Thyroid gland (tissue), 4 donors: ENCODE data around the gene ZG16B. TPM values are rescaled to one million over a fixed set of nuclear protein-coding genes. Genes with fewer than 3 reads are reported as not detected.

Experiments used
- DNase-seq, 2 donors: peaks; one replicate each; pipeline ENCODE4 v3.0.0-alpha.2; 2019
- H3K27ac ChIP-seq, 3 donors: fragments of 200-600 bp; sonication (generic); 1 replicate in 2 of 3; 2 replicates in 1 of 3; pipeline ENCODE4 v1.5.1; 2016 to 2019; ENCODE audit warnings: mild to moderate bottlenecking in 1 of 3, moderate library complexity in 1 of 3
- H3K27me3 ChIP-seq: fragments of 200-600 bp; sonication (generic); one replicate; pipeline ENCODE4 v1.5.1; 2019
- H3K36me3 ChIP-seq, 2 donors: fragments of 200-600 bp; sonication (generic); one replicate each; pipeline ENCODE4 v1.5.1; 2016 to 2019
- H3K4me1 ChIP-seq, 2 donors: fragments of 200-600 bp; sonication (generic); one replicate each; pipeline ENCODE4 v1.5.1; 2017 to 2019
- H3K4me3 ChIP-seq, 3 donors: fragments of 200-600 bp; sonication (generic); replicated peaks in 1 of 3; 1 replicate in 2 of 3; 2 replicates in 1 of 3; pipeline ENCODE4 v1.5.1; 2016; ENCODE audit warnings: mild to moderate bottlenecking in 1 of 3
- H3K9me3 ChIP-seq: fragments of 200-600 bp; sonication (generic); one replicate; pipeline ENCODE4 v1.5.1; 2017
- CTCF ChIP-seq, 6 experiments: fragments of 200-600 bp in 3 of 6; fragments of 450-650 bp in 3 of 6; sonication (generic) in 3 of 6; IDR thresholded peaks; one replicate each; pipeline ENCODE4 v1.5.1; 2016 to 2019; ENCODE audit warnings: antibody characterized with exemption in 6 of 6, mild to moderate bottlenecking in 2 of 6, inconsistent platforms in 1 of 6, moderate library complexity in 1 of 6
- POLR2A ChIP-seq, 2 donors: fragments of 450-650 bp; IDR thresholded peaks; one replicate each; pipeline ENCODE4 v1.6.1; 2017; ENCODE audit warnings: antibody characterized with exemption in 2 of 2, mild to moderate bottlenecking in 2 of 2, moderate library complexity in 1 of 2
- WGBS, 2 donors: methylation state at CpG; one replicate each; pipeline ENCODE4 v1.1.5; 2017; 5-methylcytosine and 5-hydroxymethylcytosine counted together
- intact Hi-C: fragments of 100-400 bp; cut with DNase I; formaldehyde crosslinking; loops from one replicate; pipeline ENCODE4 v1.15.1; 2023
- total RNA-seq, 4 donors: library from RNA; depleted of rRNA; stranded (reverse); fragments of >200 nt; gene quantifications; one replicate each; pipeline ENCODE4 v1.2.3, GENCODE V29; 2016

Gene ZG16B
- total RNA-seq, 4 donors from 2014 or later, result not detected

GRCh38 chr16:2840914-2841313 is 10.8 kb downstream of the ZG16B start:
- H3K9me3 ChIP-seq, result no peaks in the 10 kb centered on the region
- H3K4me3 ChIP-seq, result no peak overlapping the region
- H3K36me3 ChIP-seq, result no peaks in the 10 kb centered on the region
- no peak for DNase-seq
- peaks cover 6 to 7% of the 10 kb centered on the region in 2 donors for H3K4me1 ChIP-seq
- H3K27me3 ChIP-seq, result no peaks in the 10 kb centered on the region
- intact Hi-C loops, result no loop called here
- no peak overlapping the region for H3K27ac ChIP-seq
- TF ChIP-seq CTCF (IDR thresholded peaks at IDR 0.05), result no peak
- TF ChIP-seq POLR2A (IDR thresholded peaks at IDR 0.05), result no peak
- 90% methylated on average over 5 of the region's 12 CpGs; no CpG with 5 or more reads in 1 of the 2 donors for WGBS, 2 donors

GRCh38 chr16:2841606-2842339 is 11.7 kb downstream of the ZG16B start:
- Histone ChIP-seq H3K9me3 (no peaks in the 10 kb centered on the region), H3K4me3 (no peak overlapping the region), H3K4me1 (peaks cover 6 to 7% of the 10 kb centered on the region in 2 donors), H3K36me3 (no peaks in the 10 kb centered on the region), H3K27ac (peak overlapping the region in 1 of 3 donors; percentile 1), H3K27me3 (no peaks in the 10 kb centered on the region)
- intact Hi-C loops, result no loop called here
- WGBS, 2 donors, result 81 to 93% methylated on average over 3 to 10 of the region's 18 CpGs
- DNase-seq, result no peak
- no peak for TF ChIP-seq CTCF (IDR thresholded peaks at IDR 0.05)
- no peak for TF ChIP-seq POLR2A (IDR thresholded peaks at IDR 0.05)

GRCh38 chr16:2842340-2843000 is 12.4 kb downstream of the ZG16B start:
- peaks cover 6 to 7% of the 10 kb centered on the region in 2 donors for H3K4me1 ChIP-seq
- DNase-seq, result peak; percentile 18 to 37
- TF ChIP-seq CTCF (IDR thresholded peaks at IDR 0.05), result peak in 4 of 6 experiments; percentile 20 to 38 (median 28)
- no peak for TF ChIP-seq POLR2A (IDR thresholded peaks at IDR 0.05)
- H3K36me3 ChIP-seq, result no peaks in the 10 kb centered on the region
- H3K9me3 ChIP-seq, result no peaks in the 10 kb centered on the region
- WGBS, 2 donors, result 25 to 35% methylated on average over 13 to 19 of the region's 40 CpGs
- intact Hi-C loops, result no loop called here
- peak overlapping the region in 1 of 3 donors; percentile 1 for H3K27ac ChIP-seq
- H3K27me3 ChIP-seq, result no peaks in the 10 kb centered on the region
- no peak overlapping the region for H3K4me3 ChIP-seq

GRCh38 chr16:2843526-2843925 is 13.4 kb downstream of the ZG16B start:
- Histone ChIP-seq H3K27ac (no peak overlapping the region), H3K4me3 (no peak overlapping the region), H3K27me3 (no peaks in the 10 kb centered on the region), H3K9me3 (no peaks in the 10 kb centered on the region), H3K36me3 (no peaks in the 10 kb centered on the region), H3K4me1 (peaks cover 6 to 7% of the 10 kb centered on the region in 2 donors)
- WGBS, 2 donors, result 85 to 88% methylated on average over 8 of the region's 8 CpGs
- intact Hi-C loops, result no loop called here
- DNase-seq, result no peak
- TF ChIP-seq POLR2A (IDR thresholded peaks at IDR 0.05) (no peak), CTCF (IDR thresholded peaks at IDR 0.05) (no peak)

- WGBS, 2 donors, result 77 to 79% methylated on average over 5 of the region's 5 CpGs
- no peaks in the 10 kb centered on the region for H3K27me3 ChIP-seq
- DNase-seq, result no peak
- TF ChIP-seq POLR2A (IDR thresholded peaks at IDR 0.05) (no peak), CTCF (IDR thresholded peaks at IDR 0.05) (no peak)
- H3K4me1 ChIP-seq, result peaks cover 6 to 7% of the 10 kb centered on the region in 2 donors
- H3K36me3 ChIP-seq, result no peaks in the 10 kb centered on the region
- no peak overlapping the region for H3K27ac ChIP-seq
- intact Hi-C loops, result no loop called here
- no peaks in the 10 kb centered on the region for H3K9me3 ChIP-seq
- H3K4me3 ChIP-seq, result no peak overlapping the region
Measured at GRCh38 chr16:2845116-2845515, 15.0 kb downstream of the ZG16B start.
